GM18526 (cell line): ENCODE measurements around the gene PRKRIP1.

Experiments
- POLR2A ChIP-seq: IDR thresholded peaks from 3 replicates; pipeline ENCODE4 v1.6.1; 2011; ENCODE audit not compliant: insufficient read length; ENCODE audit errors: extremely low read depth

PRKRIP1 gene

GRCh38 chr7:102450242-102450641 lies 54.1 kb downstream of the PRKRIP1 start:
- TF ChIP-seq POLR2A, result no peak

- no peak for TF ChIP-seq POLR2A
These were observed 55.4 kb downstream of the PRKRIP1 start for GRCh38 chr7:102451371-102452054.

- TF ChIP-seq POLR2A, result no peak
These were observed 56.3 kb downstream of the PRKRIP1 start for GRCh38 chr7:102452451-102452850.

- TF ChIP-seq POLR2A, result no peak
These were observed 57.2 kb downstream of the PRKRIP1 start for GRCh38 chr7:102453319-102453718.

GRCh38 chr7:102454468-102454867 lies 58.3 kb downstream of the PRKRIP1 start:
- no peak for TF ChIP-seq POLR2A

- TF ChIP-seq POLR2A, result no peak
These were observed 59.4 kb downstream of the PRKRIP1 start for GRCh38 chr7:102455596-102455995.

GRCh38 chr7:102456327-102456726 lies 60.2 kb downstream of the PRKRIP1 start:
- no peak for TF ChIP-seq POLR2A

- TF ChIP-seq POLR2A, result no peak
These were observed 61.3 kb downstream of the PRKRIP1 start for GRCh38 chr7:102457352-102457924.

- TF ChIP-seq POLR2A, result no peak
These were observed 63.2 kb downstream of the PRKRIP1 start for GRCh38 chr7:102459221-102459844.

- no peak for TF ChIP-seq POLR2A
These were observed 64.3 kb downstream of the PRKRIP1 start for GRCh38 chr7:102460467-102460866.

GRCh38 chr7:102463841-102464576 lies 67.8 kb downstream of the PRKRIP1 start:
- no peak for TF ChIP-seq POLR2A

- peak; percentile 87 for TF ChIP-seq POLR2A
These were observed 68.6 kb downstream of the PRKRIP1 start, which contains the start of the genes ALKBH4 and LRWD1 for GRCh38 chr7:102464577-102465280. Gene ALKBH4 (minus strand): TSS chr7:102464863. CDS start chr7:102464836, 27 bp downstream. Gene LRWD1 (plus strand): TSS chr7:102464984. CDS start chr7:102465081, 97 bp downstream.

- no peak for TF ChIP-seq POLR2A
These were observed 69.9 kb downstream of the PRKRIP1 start for GRCh38 chr7:102466097-102466496.

- no peak for TF ChIP-seq POLR2A
These were observed 71.7 kb downstream of the PRKRIP1 start for GRCh38 chr7:102467581-102468477.
